HCT116 (cell line): ENCODE measurements around the gene XPC.

Source experiments
- CTCF ChIP-seq, 3 experiments: fragments of 200-600 bp in 1 of 3; sonication (generic) in 1 of 3; IDR thresholded peaks in 2 of 3; conservative IDR thresholded peaks in 1 of 3; 2 replicates each; pipeline ENCODE4 v1.5.1; 2012 to 2017; ENCODE audit warnings: low read depth in 2 of 3, low read length in 2 of 3, antibody characterized with exemption in 1 of 3, borderline replicate concordance in 1 of 3, control low read depth in 1 of 3, mild to moderate bottlenecking in 1 of 3, mixed read lengths in 1 of 3, mixed run types in 1 of 3, moderate library complexity in 1 of 3; ENCODE audit not compliant: insufficient read depth in 1 of 3
- EZH2 ChIP-seq: fragments of 200-600 bp; sonication (generic); IDR thresholded peaks from 2 replicates; pipeline ENCODE4 v1.6.1; 2017; ENCODE audit warnings: antibody characterized with exemption, mixed run types
- EZH2phosphoT487 ChIP-seq: fragments of 200-600 bp; IDR thresholded peaks from 2 replicates; pipeline ENCODE4 v1.6.1; 2018; ENCODE audit warnings: antibody characterized with exemption, borderline replicate concordance
- POLR2A ChIP-seq: IDR thresholded peaks from 2 replicates; pipeline ENCODE4 v1.7.0; 2011; ENCODE audit warnings: borderline replicate concordance; ENCODE audit not compliant: insufficient read depth, insufficient read length; ENCODE audit errors: extremely low read depth
- POLR2AphosphoS5 ChIP-seq: IDR thresholded peaks from 2 replicates; pipeline ENCODE4 v1.6.1; 2011; ENCODE audit warnings: mild to moderate bottlenecking, low read depth, low read length, moderate library complexity
- SP1 ChIP-seq: IDR thresholded peaks from 2 replicates; pipeline ENCODE4 v1.6.1; 2012; ENCODE audit warnings: low read depth
- TCF7L2 ChIP-seq: IDR thresholded peaks from 2 replicates; pipeline ENCODE4 v1.7.0; 2011; ENCODE audit warnings: borderline replicate concordance, inconsistent platforms; ENCODE audit not compliant: insufficient read depth, insufficient read length; ENCODE audit errors: extremely low read depth
- YY1 ChIP-seq: IDR thresholded peaks from 2 replicates; pipeline ENCODE4 v1.6.1; 2011; ENCODE audit warnings: low read length, low read depth, moderate library complexity, mild to moderate bottlenecking; ENCODE audit not compliant: insufficient replicate concordance; ENCODE audit errors: extremely low read depth
- ZNF274 ChIP-seq: fragments of 200-500 bp; sonication (Bioruptor generic); IDR thresholded peaks from 2 replicates; pipeline ENCODE4 v1.6.1; 2014; ENCODE audit warnings: mild to moderate bottlenecking, low read depth, low read length, inconsistent platforms
- TF ChIP-seq, protein P1 (sequence below): IDR thresholded peaks from 2 replicates; pipeline ENCODE4 v1.6.1; 2012

- TF ChIP-seq POLR2AphosphoS5 (no peak), CTCF (IDR thresholded peaks at IDR 0.05 in 2 of 3, conservative IDR thresholded peaks at IDR 0.05 in 1 of 3; ENCODE audit: borderline replicate concordance in 1 of 3, insufficient read depth in 1 of 3, low read depth in 2 of 3, low read length in 2 of 3) (no peak), TCF7L2 (no peak), EZH2 (no peak), SP1 (no peak), EZH2phosphoT487 (no peak), POLR2A (no peak), ZNF274 (no peak), YY1 (no peak)
- TF ChIP-seq, protein P1, sequence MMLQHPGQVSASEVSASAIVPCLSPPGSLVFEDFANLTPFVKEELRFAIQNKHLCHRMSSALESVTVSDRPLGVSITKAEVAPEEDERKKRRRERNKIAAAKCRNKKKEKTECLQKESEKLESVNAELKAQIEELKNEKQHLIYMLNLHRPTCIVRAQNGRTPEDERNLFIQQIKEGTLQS = no peak
These were observed 44.1 kb downstream of the XPC start for GRCh38 chr3:14134291-14134690.
